Effector CD4-positive, alpha-beta T cell (primary cell): ENCODE data around the gene SETD7.
A peak's percentile ranks its signal among the peaks of the same experiment; 100 is the strongest.
"Not testable (repeated sequence)": the region's sequence is repeated elsewhere in the genome, so short reads cannot be mapped to it uniquely, and the experiment has no call there.

Experiments used
- DNase-seq: peaks from one replicate; pipeline ENCODE4 v3.0.0-alpha.2; 2020

SETD7 gene

DNA sequence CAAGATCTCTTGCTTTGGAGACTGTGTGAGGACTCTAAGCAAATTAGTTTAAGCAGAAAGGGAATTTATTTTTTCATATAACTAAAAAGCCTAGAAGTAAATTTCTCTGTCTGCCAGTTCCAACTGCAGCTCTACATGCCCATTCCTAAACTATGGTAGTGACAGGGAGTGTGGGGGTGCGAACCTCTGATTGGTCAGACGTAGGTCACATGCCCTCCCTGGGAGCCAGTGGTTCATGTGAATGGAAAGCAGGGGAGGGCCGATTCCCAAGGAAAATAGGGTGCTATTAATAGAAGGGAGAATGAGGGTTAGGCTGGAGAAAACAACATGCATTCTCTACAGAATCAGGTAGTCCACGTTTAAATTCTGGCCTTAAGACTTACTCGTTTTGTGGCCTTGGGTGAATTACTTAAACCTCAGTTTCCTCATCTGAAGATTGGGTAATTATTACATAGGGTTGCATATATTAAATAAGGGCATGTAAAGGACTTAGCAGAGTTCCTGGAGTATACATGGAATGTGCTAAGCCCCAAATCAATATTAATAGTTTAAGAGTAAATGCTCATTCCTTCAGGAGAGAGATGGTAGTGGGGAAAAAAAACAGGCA is 94.9 kb downstream of the SETD7 start:
- DNase-seq, result no peak

- DNase-seq, result no peak
These were observed 95.5 kb downstream of the SETD7 start for GRCh38 chr4:139460565-139460964.

DNA sequence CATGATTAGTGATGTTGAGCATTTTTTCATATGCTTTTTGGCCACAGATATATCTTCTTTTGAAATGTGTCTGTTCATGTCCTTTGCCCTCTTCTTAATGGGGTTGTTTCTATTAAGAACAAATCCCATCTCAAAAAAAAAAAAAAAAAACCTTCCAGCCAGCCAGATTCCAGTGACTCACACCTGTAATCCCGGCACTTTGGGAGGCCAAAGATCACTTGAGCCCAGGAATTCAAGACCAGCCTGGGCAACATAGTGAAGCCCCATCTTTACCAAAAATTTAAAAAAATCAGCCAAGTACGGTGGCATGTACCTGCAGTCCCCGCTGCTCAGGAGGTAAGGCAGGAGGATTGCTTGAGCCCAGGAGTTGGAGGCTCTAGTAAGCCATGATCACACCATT is 97.0 kb downstream of the SETD7 start:
- DNase-seq, result no peak

DNA sequence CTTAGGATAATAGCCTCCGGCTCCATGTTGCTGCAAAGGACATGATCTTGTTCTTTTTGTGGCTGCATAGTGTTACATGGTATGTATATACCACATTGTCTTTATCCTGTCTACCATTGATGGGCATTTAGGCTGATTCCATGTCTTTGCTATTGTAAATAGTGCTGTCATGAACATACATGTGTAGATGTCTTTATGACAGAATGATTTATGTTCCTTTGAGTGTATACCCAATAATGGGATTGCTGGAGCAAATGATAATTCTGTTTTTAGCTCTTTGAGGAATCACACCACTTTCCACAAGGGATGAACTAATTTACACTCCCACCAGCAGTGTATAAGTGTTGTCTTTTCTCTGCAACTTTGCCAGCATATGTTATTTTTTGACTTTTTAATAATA is 97.5 kb downstream of the SETD7 start:
- DNase-seq, result no peak

DNA sequence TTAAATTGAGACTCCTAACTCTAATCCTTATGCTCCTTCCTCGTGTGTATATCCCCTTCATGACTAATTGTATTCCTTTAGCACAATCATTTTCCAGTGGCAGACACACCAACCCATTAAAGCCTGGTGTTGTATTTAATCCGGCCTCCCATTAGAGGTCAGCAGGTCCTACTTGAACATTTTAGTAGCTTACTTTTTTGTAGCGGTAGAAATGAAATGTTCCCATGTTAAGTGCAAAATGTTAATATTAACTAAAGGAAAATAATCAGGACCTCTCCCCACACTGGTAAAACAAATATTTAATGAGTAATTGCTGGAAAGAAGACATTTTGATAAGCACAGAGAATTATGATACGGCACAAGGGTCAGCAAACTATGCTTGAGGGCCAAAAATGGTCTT is 98.7 kb downstream of the SETD7 start:
- no peak for DNase-seq

- DNase-seq, result no peak
These were observed 100.9 kb downstream of the SETD7 start for GRCh38 chr4:139455126-139455538.

DNA sequence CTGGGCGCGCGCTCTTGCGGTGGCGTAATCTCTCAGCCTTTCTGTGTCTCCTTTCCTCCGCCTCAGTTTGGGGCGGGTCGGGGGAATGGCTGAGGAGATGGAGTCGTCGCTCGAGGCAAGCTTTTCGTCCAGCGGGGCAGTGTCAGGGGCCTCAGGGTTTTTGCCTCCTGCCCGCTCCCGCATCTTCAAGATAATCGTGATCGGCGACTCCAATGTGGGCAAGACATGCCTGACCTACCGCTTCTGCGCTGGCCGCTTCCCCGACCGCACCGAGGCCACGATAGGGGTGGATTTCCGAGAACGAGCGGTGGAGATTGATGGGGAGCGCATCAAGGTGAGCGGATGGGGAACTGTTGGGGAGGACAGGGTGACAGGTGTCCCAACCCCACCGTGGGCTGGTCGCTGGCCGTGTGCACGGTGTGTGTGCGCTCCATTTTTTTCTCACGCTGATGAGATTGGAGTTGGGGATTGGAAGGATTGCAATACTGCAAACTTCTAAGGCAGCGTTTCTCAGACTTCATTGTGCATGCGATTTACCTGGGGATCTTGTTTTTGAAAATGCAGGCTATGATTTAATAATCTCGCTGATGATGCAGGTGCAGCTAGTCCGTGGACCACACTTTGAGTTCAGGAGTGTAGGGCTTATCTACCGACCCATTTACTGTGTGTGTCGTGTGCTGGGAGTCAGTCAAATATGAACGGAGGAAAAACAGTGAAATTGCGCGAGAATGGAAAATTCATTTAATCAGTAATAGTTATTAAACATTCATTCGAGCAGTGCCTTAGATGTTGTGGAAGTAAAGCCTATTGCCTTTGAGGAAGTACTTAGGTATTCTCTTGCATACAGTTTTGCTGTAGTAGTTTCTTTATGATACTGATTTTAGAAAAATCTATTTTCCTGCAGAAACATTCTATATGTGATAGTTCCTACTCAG is 101.6 kb downstream of the SETD7 start, which contains the start of gene RAB33B:
Gene RAB33B, plus strand, starts transcription at position 11 of the 935 bp plus-strand sequence. Its CDS starts 75 bp downstream, at position 86.
- no peak for DNase-seq

DNA sequence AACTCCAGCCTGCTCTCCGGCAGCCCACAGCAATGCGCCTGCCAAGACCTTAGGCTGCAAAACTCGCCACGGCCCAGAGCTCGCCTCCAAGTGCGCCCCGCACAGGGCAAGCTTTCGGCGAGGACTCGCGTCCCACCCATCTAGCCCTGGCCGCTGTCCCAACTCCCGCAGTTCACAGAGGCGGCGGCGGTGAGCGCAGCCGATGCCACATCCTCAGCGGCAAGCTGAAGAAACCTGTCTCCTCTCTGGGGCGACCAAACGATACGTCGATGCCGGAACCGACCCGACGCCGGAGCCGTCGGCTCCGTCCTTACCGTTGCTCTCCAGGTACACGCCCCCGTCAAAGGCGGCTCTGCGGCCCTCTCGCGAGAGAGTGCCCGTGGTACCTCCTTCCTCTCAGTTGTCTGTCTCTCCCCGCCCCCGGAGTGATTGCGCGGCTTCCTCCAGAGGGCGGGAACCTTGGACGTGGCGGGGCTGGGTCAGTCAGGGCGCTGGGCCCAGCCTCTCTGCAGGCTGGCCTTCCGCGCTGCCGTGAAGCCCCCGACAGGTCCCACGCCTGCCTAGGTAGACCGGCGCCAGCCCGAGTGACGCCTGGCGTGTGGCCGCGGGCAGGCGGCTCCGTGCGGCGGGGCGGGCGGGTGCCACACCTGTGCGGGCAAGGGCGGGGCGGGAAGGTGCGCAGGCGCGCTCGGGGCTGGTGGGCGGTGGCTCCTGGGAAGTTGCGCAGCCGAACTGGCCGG is 102.5 kb downstream of the SETD7 start:
- peak; percentile 95 for DNase-seq

DNA sequence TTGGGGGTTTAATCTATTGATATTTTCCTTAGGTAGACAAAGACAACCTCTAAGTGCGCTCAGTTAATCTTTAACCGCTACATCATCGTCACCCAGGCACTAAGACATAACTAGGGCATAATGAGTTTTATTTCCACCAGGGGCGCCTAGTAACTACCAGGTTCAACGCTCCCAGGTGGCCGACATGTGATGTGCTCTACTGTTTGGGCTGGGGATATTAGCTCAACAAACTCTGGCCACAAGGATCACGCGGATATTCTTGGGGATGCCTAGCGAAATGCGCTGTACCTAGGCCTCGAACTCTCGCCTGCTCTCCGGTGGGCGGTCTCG is 103.0 kb downstream of the SETD7 start:
- DNase-seq, result peak; percentile 67

DNA sequence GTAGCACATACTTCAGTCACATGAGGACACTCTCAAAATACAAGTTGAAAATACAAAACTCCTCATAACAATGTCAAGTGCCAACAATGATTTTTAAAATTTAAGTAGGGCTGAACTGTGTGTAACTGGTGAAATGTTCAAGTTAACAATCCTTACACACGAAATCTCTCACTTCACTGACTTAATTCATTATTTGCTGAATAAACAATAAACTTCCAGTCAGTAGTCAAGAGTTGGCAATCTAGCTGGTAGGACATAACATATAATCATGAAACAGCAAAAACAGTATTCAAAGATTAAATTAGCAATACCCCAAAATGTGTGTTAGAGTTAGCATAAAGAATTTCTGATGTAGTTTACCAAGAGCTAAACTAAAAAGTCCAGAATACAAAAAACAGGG is 104.0 kb downstream of the SETD7 start:
- no peak for DNase-seq

GRCh38 chr4:139450586-139450985 is 105.4 kb downstream of the SETD7 start:
- no peak for DNase-seq

GRCh38 chr4:139447078-139447477 is 108.9 kb downstream of the SETD7 start:
- not testable (repeated sequence) for DNase-seq
